ENCODE results near the gene MX2. TPM values are rescaled to one million over a fixed set of nuclear protein-coding genes. Genes with fewer than 3 reads are reported as not detected.
A peak's percentile ranks its signal among the peaks of the same experiment; 100 is the strongest.

MX2 gene
- total RNA-seq, 1 donor from 2014 or later, result 0.26 TPM

- no peak overlapping the region for H3K4me3 ChIP-seq (ENCODE audit: low read depth, low read length)
- H3K27me3 ChIP-seq (ENCODE audit: control insufficient read depth, insufficient read depth, low read length), result no peaks in the 10 kb centered on the region
- DNase-seq (ENCODE audit: low read depth), result peak; percentile 88
- no peak for TF ChIP-seq CTCF (IDR thresholded peaks at IDR 0.05; ENCODE audit: insufficient read depth, low read length, severe bottlenecking)
- FAIRE-seq, result peak; percentile 80
- no peaks in the 10 kb centered on the region for H3K36me3 ChIP-seq (ENCODE audit: control insufficient read depth, insufficient read depth, low read length)
Measured at GRCh38 chr21:41366522-41367151, 4.8 kb downstream of the MX2 start.

- no peak overlapping the region for H3K4me3 ChIP-seq (ENCODE audit: low read depth, low read length)
- H3K27me3 ChIP-seq (ENCODE audit: control insufficient read depth, insufficient read depth, low read length), result no peaks in the 10 kb centered on the region
- no peak for FAIRE-seq
- TF ChIP-seq CTCF (IDR thresholded peaks at IDR 0.05; ENCODE audit: insufficient read depth, low read length, severe bottlenecking), result no peak
- no peak for DNase-seq (ENCODE audit: low read depth)
- no peaks in the 10 kb centered on the region for H3K36me3 ChIP-seq (ENCODE audit: control insufficient read depth, insufficient read depth, low read length)
Measured at GRCh38 chr21:41367301-41367944, 5.6 kb downstream of the MX2 start.

GRCh38 chr21:41367945-41368734 is 6.3 kb downstream of the MX2 start:
- no peak for FAIRE-seq
- DNase-seq (ENCODE audit: low read depth), result no peak
- H3K36me3 ChIP-seq (ENCODE audit: control insufficient read depth, insufficient read depth, low read length), result no peaks in the 10 kb centered on the region
- no peak overlapping the region for H3K4me3 ChIP-seq (ENCODE audit: low read depth, low read length)
- H3K27me3 ChIP-seq (ENCODE audit: control insufficient read depth, insufficient read depth, low read length), result no peaks in the 10 kb centered on the region
- no peak for TF ChIP-seq CTCF (IDR thresholded peaks at IDR 0.05; ENCODE audit: insufficient read depth, low read length, severe bottlenecking)

GRCh38 chr21:41368735-41369104 is 6.9 kb downstream of the MX2 start:
- H3K27me3 ChIP-seq (ENCODE audit: control insufficient read depth, insufficient read depth, low read length), result no peaks in the 10 kb centered on the region
- no peaks in the 10 kb centered on the region for H3K36me3 ChIP-seq (ENCODE audit: control insufficient read depth, insufficient read depth, low read length)
- FAIRE-seq, result no peak
- DNase-seq (ENCODE audit: low read depth), result no peak
- TF ChIP-seq CTCF (IDR thresholded peaks at IDR 0.05; ENCODE audit: insufficient read depth, low read length, severe bottlenecking), result no peak
- H3K4me3 ChIP-seq (ENCODE audit: low read depth, low read length), result no peak overlapping the region

GRCh38 chr21:41369105-41369919 is 7.5 kb downstream of the MX2 start:
- peak; percentile 19 for TF ChIP-seq CTCF (IDR thresholded peaks at IDR 0.05; ENCODE audit: insufficient read depth, low read length, severe bottlenecking)
- Histone ChIP-seq H3K36me3 (ENCODE audit: control insufficient read depth, insufficient read depth, low read length) (no peaks in the 10 kb centered on the region), H3K4me3 (ENCODE audit: low read depth, low read length) (no peak overlapping the region), H3K27me3 (ENCODE audit: control insufficient read depth, insufficient read depth, low read length) (no peaks in the 10 kb centered on the region)
- FAIRE-seq, result no peak
- DNase-seq (ENCODE audit: low read depth), result no peak

Data from bronchial epithelial cell (primary cell).